ENCODE data around the gene GRN. TPM values are rescaled to one million over a fixed set of nuclear protein-coding genes. Genes with fewer than 3 reads are reported as not detected.

GRN gene
- total RNA-seq, 1 experiment from 2014 or later: 127 TPM

GRCh38 chr17:44389281-44389680 lies 44.2 kb downstream of the GRN start, which contains the start of gene ITGA2B:
Gene ITGA2B (minus strand): TSS chr17:44389649. CDS start chr17:44389473, 176 bp downstream.
- H3K4me2 ChIP-seq (ENCODE audit: insufficient read depth, insufficient read length, low read length): no peak within 1 kb of the TSS
- H4K91ac ChIP-seq (ENCODE audit: insufficient read length, low read depth, low read length): no peak within 1 kb of the TSS
- no peak within 1 kb of the TSS for H3K18ac ChIP-seq (ENCODE audit: insufficient read length, low read depth, low read length)
- H2AFZ ChIP-seq (ENCODE audit: low read length): no peak within 1 kb of the TSS
- H3K56ac ChIP-seq (ENCODE audit: insufficient read length, low read depth, low read length): no peak within 1 kb of the TSS
- no peak within 1 kb of the TSS for H3K27ac ChIP-seq (ENCODE audit: insufficient read length, low read depth, low read length)
- peaks cover 3% of the 10 kb centered on the region; the same call in 1 of the 2 replicates for H3K27me3 ChIP-seq (ENCODE audit: insufficient read depth, low read length)
- no peak for TF ChIP-seq CTCF (conservative IDR thresholded peaks at IDR 0.05)
- H3T11ph ChIP-seq (ENCODE audit: low read length): no peak within 1 kb of the TSS
- no peaks in the 10 kb centered on the region for H3K9me3 ChIP-seq (ENCODE audit: control insufficient read depth, low read depth, low read length)
- H3K4me1 ChIP-seq (ENCODE audit: insufficient read depth, low read length): no peaks in the 10 kb centered on the region
- no peaks in the 10 kb centered on the region for H3K79me1 ChIP-seq (ENCODE audit: insufficient read depth, low read depth, low read length, poor library complexity, severe bottlenecking)
- no peak for DNase-seq
- H2BK5ac ChIP-seq (ENCODE audit: insufficient read length, low read length): no peak within 1 kb of the TSS
- peaks cover 16% of the 10 kb centered on the region for H3K23me2 ChIP-seq (ENCODE audit: insufficient read length, low read depth, low read length, poor library complexity, severe bottlenecking)
- H3K27ac Mint-ChIP-seq: no peak within 1 kb of the TSS; a peak in 1 of 7 replicates
- no peaks in the 10 kb centered on the region for H3K79me2 ChIP-seq (ENCODE audit: insufficient read depth, low read length)
- WGBS (ENCODE audit: extremely low coverage, insufficient read length, low lambda C conversion rate): no CpG with 5 or more reads among the region's 1 CpG
- H2BK120ac ChIP-seq (ENCODE audit: low read depth, low read length, poor library complexity, severe bottlenecking): no peak within 1 kb of the TSS
- H4K20me1 ChIP-seq (ENCODE audit: control insufficient read depth, insufficient read depth, insufficient read length): no peaks in the 10 kb centered on the region
- H2BK15ac ChIP-seq (ENCODE audit: low read depth, low read length): no peak within 1 kb of the TSS
- no peak within 1 kb of the TSS for H2BK20ac ChIP-seq (ENCODE audit: low read depth, low read length, poor library complexity, severe bottlenecking)
- no peak within 1 kb of the TSS for H2BK12ac ChIP-seq (ENCODE audit: insufficient read length, low read depth, low read length)
- no peak within 1 kb of the TSS for H3K23ac ChIP-seq (ENCODE audit: insufficient read length, low read depth, low read length)
- no peak within 1 kb of the TSS for H2AK5ac ChIP-seq (ENCODE audit: insufficient read length, low read length)
- peaks cover 28% of the 10 kb centered on the region for H3K27me3 Mint-ChIP-seq (ENCODE audit: low read depth)
- H4K8ac ChIP-seq (replicated peaks; ENCODE audit: insufficient read length, low read depth, low read length): no peak within 1 kb of the TSS
- no peak within 1 kb of the TSS for H3K4ac ChIP-seq (ENCODE audit: low read depth, low read length)
- no peak within 1 kb of the TSS for H3K14ac ChIP-seq (ENCODE audit: insufficient read depth, low read length)
- no peak within 1 kb of the TSS for H3K4me3 Mint-ChIP-seq
- no peak within 1 kb of the TSS for H3K9ac ChIP-seq (ENCODE audit: extremely low read depth, insufficient read length, low read length)
- no peaks in the 10 kb centered on the region for H3K9me3 Mint-ChIP-seq
- no peak within 1 kb of the TSS for H4K5ac ChIP-seq (ENCODE audit: insufficient read length, low read depth, low read length)
- H3K4me1 Mint-ChIP-seq: peaks cover 11 to 13% of the 10 kb centered on the region in 2 experiments
- no peaks in the 10 kb centered on the region for H3K36me3 Mint-ChIP-seq (ENCODE audit: insufficient read depth in 1 of 3, low read depth in 3 of 3)

Measured in H9 (cell line).